SK-N-SH treated with all-trans-retinoic acid at 6 μM for 48 hours (cell line): ENCODE results near the gene SLC25A3.
"Not testable (repeated sequence)": the region's sequence is repeated elsewhere in the genome, so short reads cannot be mapped to it uniquely, and the experiment has no call there.

ENCODE experiments used
- ATAC-seq: fragments of 200-7000 bp; cut with Tn5 transposase; 3 replicates; pipeline ENCODE4 v1.9.1; 2020; ENCODE audit warnings: mild to moderate bottlenecking, moderate library complexity
- ARNTL ChIP-seq: fragments of 450-650 bp; formaldehyde crosslinking; IDR thresholded peaks from 2 replicates; pipeline ENCODE4 v1.5.0; 2020; ENCODE audit warnings: low read depth, mild to moderate bottlenecking, moderate library complexity, borderline replicate concordance
- BACH2 ChIP-seq: fragments of 250-450 bp; sonication (Bioruptor Pico); IDR thresholded peaks from 2 replicates; pipeline ENCODE4 v1.9.0; 2021; ENCODE audit warnings: mild to moderate bottlenecking, borderline replicate concordance
- CSDC2 ChIP-seq: fragments of 250-450 bp; sonication (Bioruptor Pico); IDR thresholded peaks from 2 replicates; pipeline ENCODE4 v1.5.0; 2020; ENCODE audit warnings: mild to moderate bottlenecking, moderate library complexity
- ESRRG ChIP-seq: fragments of 250-450 bp; sonication (Bioruptor Pico); IDR thresholded peaks from 2 replicates; pipeline ENCODE4 v1.6.1; 2021; ENCODE audit warnings: mild to moderate bottlenecking
- GLIS3 ChIP-seq: fragments of 250-450 bp; sonication (Bioruptor Pico); IDR thresholded peaks from 2 replicates; pipeline ENCODE4 v1.5.0; 2020; ENCODE audit warnings: mild to moderate bottlenecking, moderate library complexity
- ISL1 ChIP-seq: fragments of 250-450 bp; sonication (Bioruptor Pico); IDR thresholded peaks from 2 replicates; pipeline ENCODE4 v2.1.2; 2022; ENCODE audit warnings: mild to moderate bottlenecking, moderate library complexity
- OSR1 ChIP-seq: fragments of 250-450 bp; sonication (Bioruptor Pico); IDR thresholded peaks from 2 replicates; pipeline ENCODE4 v1.8.0; 2022; ENCODE audit warnings: moderate library complexity, mild to moderate bottlenecking, inconsistent platforms
- PPARA ChIP-seq: fragments of 250-450 bp; sonication (Bioruptor Pico); IDR thresholded peaks from 2 replicates; pipeline ENCODE4 v1.5.0; 2020; ENCODE audit warnings: mild to moderate bottlenecking, borderline replicate concordance
- RARB ChIP-seq: fragments of 250-450 bp; sonication (Bioruptor Pico); IDR thresholded peaks from 2 replicates; pipeline ENCODE4 v1.8.0; 2021; ENCODE audit warnings: mild to moderate bottlenecking, moderate library complexity
- SNAI2 ChIP-seq: fragments of 250-450 bp; sonication (Bioruptor Pico); IDR thresholded peaks from 2 replicates; pipeline ENCODE4 v1.5.0; 2020; ENCODE audit warnings: mild to moderate bottlenecking, moderate library complexity
- TCF4 ChIP-seq: fragments of 250-450 bp; sonication (Bioruptor Pico); IDR thresholded peaks from 2 replicates; pipeline ENCODE4 v1.8.0; 2021; ENCODE audit warnings: mild to moderate bottlenecking, moderate library complexity, borderline replicate concordance
- TOX ChIP-seq: fragments of 250-450 bp; sonication (Bioruptor Pico); IDR thresholded peaks from 2 replicates; pipeline ENCODE4 v1.8.0; 2021; ENCODE audit warnings: mild to moderate bottlenecking, moderate library complexity, borderline replicate concordance
- ZC3H10 ChIP-seq: fragments of 250-450 bp; sonication (Bioruptor Pico); IDR thresholded peaks from 2 replicates; pipeline ENCODE4 v1.5.1; 2021; ENCODE audit warnings: mild to moderate bottlenecking, moderate library complexity
- ZFP3 ChIP-seq: fragments of 250-450 bp; sonication (Bioruptor Pico); IDR thresholded peaks from 2 replicates; pipeline ENCODE4 v1.5.0; 2020; ENCODE audit warnings: mild to moderate bottlenecking, moderate library complexity
- ZNF70 ChIP-seq: fragments of 450-650 bp; formaldehyde crosslinking; IDR thresholded peaks from 2 replicates; pipeline ENCODE4 v1.5.0; 2020; ENCODE audit warnings: mild to moderate bottlenecking, moderate library complexity
- ZNF8 ChIP-seq: fragments of 450-650 bp; formaldehyde crosslinking; IDR thresholded peaks from 2 replicates; pipeline ENCODE4 v1.5.0; 2020; ENCODE audit warnings: mild to moderate bottlenecking, moderate library complexity
- TF ChIP-seq, protein P1 (sequence below): fragments of 250-450 bp; sonication (Bioruptor Pico); IDR thresholded peaks from 2 replicates; pipeline ENCODE4 v1.8.0; 2020; ENCODE audit warnings: mild to moderate bottlenecking, moderate library complexity, borderline replicate concordance
- TF ChIP-seq, protein P2 (sequence below): fragments of 250-450 bp; sonication (Bioruptor Pico); IDR thresholded peaks from 2 replicates; pipeline ENCODE4 v1.8.0; 2021; ENCODE audit warnings: low read depth, mild to moderate bottlenecking, moderate library complexity, borderline replicate concordance
- TF ChIP-seq, protein P3 (sequence below): fragments of 250-450 bp; sonication (Bioruptor Pico); IDR thresholded peaks from 2 replicates; pipeline ENCODE4 v1.5.1; 2021; ENCODE audit warnings: mild to moderate bottlenecking, moderate library complexity
- TF ChIP-seq, protein P4 (sequence below): fragments of 250-450 bp; sonication (Bioruptor Pico); IDR thresholded peaks from 2 replicates; pipeline ENCODE4 v1.5.1; 2020; ENCODE audit warnings: low read depth, mild to moderate bottlenecking, moderate library complexity
- TF ChIP-seq, protein P5 (sequence below): fragments of 250-450 bp; sonication (Bioruptor Pico); IDR thresholded peaks from 2 replicates; pipeline ENCODE4 v1.5.0; 2020; ENCODE audit warnings: mild to moderate bottlenecking, moderate library complexity

SLC25A3 gene

DNA sequence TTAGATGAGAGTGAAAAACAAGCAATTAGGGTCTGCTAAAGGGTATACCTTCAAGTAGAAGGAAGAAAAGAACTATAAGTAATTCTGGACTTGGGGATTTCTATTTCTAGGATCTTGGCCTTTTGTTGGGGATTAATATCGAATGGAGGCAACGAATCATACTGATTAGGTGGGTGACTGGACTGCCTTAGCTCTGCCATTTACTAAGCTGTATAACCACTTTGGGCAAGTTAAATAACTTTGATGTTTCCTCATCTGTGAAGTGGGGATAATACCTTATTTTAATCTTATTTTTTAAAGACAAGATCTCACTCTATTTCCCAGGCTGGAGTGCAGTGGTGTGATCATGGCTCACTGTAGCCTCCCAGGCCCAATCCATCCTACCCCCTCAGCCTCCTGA, 44.5 kb downstream of the SLC25A3 start:
- TF ChIP-seq TOX (CRISPR knock-in tag): no peak
- TF ChIP-seq ISL1 (CRISPR knock-in tag): no peak
- TF ChIP-seq CSDC2 (CRISPR knock-in tag): no peak
- TF ChIP-seq BACH2 (CRISPR knock-in tag): no peak
- no peak for TF ChIP-seq ZNF8 (CRISPR knock-in tag)
- no peak for TF ChIP-seq RARB (CRISPR knock-in tag)
- TF ChIP-seq, protein P1, sequence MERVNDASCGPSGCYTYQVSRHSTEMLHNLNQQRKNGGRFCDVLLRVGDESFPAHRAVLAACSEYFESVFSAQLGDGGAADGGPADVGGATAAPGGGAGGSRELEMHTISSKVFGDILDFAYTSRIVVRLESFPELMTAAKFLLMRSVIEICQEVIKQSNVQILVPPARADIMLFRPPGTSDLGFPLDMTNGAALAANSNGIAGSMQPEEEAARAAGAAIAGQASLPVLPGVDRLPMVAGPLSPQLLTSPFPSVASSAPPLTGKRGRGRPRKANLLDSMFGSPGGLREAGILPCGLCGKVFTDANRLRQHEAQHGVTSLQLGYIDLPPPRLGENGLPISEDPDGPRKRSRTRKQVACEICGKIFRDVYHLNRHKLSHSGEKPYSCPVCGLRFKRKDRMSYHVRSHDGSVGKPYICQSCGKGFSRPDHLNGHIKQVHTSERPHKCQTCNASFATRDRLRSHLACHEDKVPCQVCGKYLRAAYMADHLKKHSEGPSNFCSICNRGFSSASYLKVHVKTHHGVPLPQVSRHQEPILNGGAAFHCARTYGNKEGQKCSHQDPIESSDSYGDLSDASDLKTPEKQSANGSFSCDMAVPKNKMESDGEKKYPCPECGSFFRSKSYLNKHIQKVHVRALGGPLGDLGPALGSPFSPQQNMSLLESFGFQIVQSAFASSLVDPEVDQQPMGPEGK: no peak
- no peak for TF ChIP-seq ESRRG
- TF ChIP-seq, protein P2, sequence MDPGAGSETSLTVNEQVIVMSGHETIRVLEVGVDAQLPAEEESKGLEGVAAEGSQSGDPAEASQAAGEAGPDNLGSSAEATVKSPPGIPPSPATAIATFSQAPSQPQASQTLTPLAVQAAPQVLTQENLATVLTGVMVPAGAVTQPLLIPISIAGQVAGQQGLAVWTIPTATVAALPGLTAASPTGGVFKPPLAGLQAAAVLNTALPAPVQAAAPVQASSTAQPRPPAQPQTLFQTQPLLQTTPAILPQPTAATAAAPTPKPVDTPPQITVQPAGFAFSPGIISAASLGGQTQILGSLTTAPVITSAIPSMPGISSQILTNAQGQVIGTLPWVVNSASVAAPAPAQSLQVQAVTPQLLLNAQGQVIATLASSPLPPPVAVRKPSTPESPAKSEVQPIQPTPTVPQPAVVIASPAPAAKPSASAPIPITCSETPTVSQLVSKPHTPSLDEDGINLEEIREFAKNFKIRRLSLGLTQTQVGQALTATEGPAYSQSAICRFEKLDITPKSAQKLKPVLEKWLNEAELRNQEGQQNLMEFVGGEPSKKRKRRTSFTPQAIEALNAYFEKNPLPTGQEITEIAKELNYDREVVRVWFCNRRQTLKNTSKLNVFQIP: no peak
- no peak for TF ChIP-seq OSR1
- no peak for TF ChIP-seq PPARA
- TF ChIP-seq ZFP3 (CRISPR knock-in tag): no peak
- no peak for TF ChIP-seq ARNTL

DNA sequence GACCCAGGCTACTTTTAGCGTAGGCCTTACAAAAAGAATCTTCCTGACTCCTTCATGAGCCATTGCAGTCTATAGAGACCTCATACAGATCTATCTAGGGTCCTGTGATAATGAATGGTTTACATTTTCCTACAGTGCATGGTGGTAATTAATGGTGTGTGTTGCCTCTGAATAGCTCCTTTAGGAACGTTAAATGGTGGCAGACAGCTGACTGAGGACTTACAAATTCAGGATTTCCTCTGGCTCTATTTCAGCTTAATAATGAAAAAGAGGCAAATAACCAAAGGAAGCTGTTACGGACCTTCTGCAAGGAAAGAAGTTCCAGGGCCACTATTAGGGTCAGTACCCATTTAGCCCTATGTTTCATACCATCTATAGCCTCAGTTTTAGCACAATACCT, 46.0 kb downstream of the SLC25A3 start:
- ATAC-seq: no peak
- TF ChIP-seq, protein P3, sequence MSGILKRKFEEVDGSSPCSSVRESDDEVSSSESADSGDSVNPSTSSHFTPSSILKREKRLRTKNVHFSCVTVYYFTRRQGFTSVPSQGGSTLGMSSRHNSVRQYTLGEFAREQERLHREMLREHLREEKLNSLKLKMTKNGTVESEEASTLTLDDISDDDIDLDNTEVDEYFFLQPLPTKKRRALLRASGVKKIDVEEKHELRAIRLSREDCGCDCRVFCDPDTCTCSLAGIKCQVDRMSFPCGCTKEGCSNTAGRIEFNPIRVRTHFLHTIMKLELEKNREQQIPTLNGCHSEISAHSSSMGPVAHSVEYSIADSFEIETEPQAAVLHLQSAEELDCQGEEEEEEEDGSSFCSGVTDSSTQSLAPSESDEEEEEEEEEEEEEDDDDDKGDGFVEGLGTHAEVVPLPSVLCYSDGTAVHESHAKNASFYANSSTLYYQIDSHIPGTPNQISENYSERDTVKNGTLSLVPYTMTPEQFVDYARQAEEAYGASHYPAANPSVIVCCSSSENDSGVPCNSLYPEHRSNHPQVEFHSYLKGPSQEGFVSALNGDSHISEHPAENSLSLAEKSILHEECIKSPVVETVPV (CRISPR knock-in tag): no peak
- TF ChIP-seq ZFP3 (CRISPR knock-in tag) (no peak), TCF4 (CRISPR knock-in tag) (no peak), BACH2 (CRISPR knock-in tag) (no peak), ZNF70 (no peak), ZNF8 (CRISPR knock-in tag) (no peak), ESRRG (no peak), GLIS3 (no peak), PPARA (no peak), ISL1 (CRISPR knock-in tag) (no peak), CSDC2 (CRISPR knock-in tag) (no peak), SNAI2 (CRISPR knock-in tag) (no peak), ZC3H10 (no peak)
- TF ChIP-seq, protein P4, sequence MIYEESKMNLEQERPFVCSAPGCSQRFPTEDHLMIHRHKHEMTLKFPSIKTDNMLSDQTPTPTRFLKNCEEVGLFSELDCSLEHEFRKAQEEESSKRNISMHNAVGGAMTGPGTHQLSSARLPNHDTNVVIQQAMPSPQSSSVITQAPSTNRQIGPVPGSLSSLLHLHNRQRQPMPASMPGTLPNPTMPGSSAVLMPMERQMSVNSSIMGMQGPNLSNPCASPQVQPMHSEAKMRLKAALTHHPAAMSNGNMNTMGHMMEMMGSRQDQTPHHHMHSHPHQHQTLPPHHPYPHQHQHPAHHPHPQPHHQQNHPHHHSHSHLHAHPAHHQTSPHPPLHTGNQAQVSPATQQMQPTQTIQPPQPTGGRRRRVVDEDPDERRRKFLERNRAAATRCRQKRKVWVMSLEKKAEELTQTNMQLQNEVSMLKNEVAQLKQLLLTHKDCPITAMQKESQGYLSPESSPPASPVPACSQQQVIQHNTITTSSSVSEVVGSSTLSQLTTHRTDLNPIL (CRISPR knock-in tag): no peak
- TF ChIP-seq, protein P2: no peak
- TF ChIP-seq, protein P5, sequence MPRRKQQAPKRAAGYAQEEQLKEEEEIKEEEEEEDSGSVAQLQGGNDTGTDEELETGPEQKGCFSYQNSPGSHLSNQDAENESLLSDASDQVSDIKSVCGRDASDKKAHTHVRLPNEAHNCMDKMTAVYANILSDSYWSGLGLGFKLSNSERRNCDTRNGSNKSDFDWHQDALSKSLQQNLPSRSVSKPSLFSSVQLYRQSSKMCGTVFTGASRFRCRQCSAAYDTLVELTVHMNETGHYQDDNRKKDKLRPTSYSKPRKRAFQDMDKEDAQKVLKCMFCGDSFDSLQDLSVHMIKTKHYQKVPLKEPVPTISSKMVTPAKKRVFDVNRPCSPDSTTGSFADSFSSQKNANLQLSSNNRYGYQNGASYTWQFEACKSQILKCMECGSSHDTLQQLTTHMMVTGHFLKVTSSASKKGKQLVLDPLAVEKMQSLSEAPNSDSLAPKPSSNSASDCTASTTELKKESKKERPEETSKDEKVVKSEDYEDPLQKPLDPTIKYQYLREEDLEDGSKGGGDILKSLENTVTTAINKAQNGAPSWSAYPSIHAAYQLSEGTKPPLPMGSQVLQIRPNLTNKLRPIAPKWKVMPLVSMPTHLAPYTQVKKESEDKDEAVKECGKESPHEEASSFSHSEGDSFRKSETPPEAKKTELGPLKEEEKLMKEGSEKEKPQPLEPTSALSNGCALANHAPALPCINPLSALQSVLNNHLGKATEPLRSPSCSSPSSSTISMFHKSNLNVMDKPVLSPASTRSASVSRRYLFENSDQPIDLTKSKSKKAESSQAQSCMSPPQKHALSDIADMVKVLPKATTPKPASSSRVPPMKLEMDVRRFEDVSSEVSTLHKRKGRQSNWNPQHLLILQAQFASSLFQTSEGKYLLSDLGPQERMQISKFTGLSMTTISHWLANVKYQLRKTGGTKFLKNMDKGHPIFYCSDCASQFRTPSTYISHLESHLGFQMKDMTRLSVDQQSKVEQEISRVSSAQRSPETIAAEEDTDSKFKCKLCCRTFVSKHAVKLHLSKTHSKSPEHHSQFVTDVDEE: no peak

More for the DNA sequence above, 44.5 kb downstream of the SLC25A3 start:
- ATAC-seq: no peak

DNA sequence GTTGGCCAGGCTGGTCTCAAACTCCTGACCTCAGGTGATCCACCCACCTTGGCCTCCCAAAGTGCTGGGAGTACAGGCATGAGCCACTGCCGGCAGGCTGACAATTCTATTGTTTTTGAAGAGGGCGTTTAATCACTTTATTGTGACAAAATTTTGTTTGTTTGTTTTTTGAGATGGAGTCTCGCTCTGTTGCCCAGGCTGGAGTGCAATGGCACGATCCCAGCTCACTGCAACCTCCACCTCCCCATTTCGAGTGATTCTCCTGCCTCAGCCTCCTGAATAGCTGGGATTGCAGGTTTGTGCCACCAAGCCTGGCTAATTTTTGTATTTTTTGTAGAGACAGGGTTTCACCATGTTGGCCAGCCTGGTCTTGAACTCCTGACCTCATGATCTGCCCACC, 49.3 kb downstream of the SLC25A3 start:
- not testable (repeated sequence) for ATAC-seq
